GM18511 (cell line): ENCODE data around the gene ASPSCR1.
A peak's percentile ranks its signal among the peaks of the same experiment; 100 is the strongest.
"Not testable (repeated sequence)": the region's sequence is repeated elsewhere in the genome, so short reads cannot be mapped to it uniquely, and the experiment has no call there.

Source experiments
- ATAC-seq: cut with Tn5 transposase; IDR thresholded peaks from one replicate; pipeline ENCODE4 v1.9.1; 2021; ENCODE audit warnings: mild to moderate bottlenecking, moderate library complexity; ENCODE audit not compliant: unreplicated experiment

ASPSCR1 gene

GRCh38 chr17:82035956-82036633 is 58.7 kb downstream of the ASPSCR1 start:
- ATAC-seq, result no peak

GRCh38 chr17:82036634-82037091 is 59.2 kb downstream of the ASPSCR1 start:
- ATAC-seq, result no peak

- peak; percentile 92 for ATAC-seq
Measured at GRCh38 chr17:82037092-82037888, 59.9 kb downstream of the ASPSCR1 start, which contains the start of gene DCXR. Gene DCXR, minus strand, starts transcription at chr17:82037697. Its CDS starts 15 bp downstream, at chr17:82037682.

GRCh38 chr17:82037889-82038195 is 60.4 kb downstream of the ASPSCR1 start:
- ATAC-seq, result no peak

GRCh38 chr17:82038796-82039409 is 61.5 kb downstream of the ASPSCR1 start:
- ATAC-seq, result not testable (repeated sequence)

- no peak for ATAC-seq
Measured at GRCh38 chr17:82039695-82040299, 62.4 kb downstream of the ASPSCR1 start.

- ATAC-seq, result no peak
Measured at GRCh38 chr17:82041144-82041814, 63.9 kb downstream of the ASPSCR1 start.

GRCh38 chr17:82042649-82043048 is 65.2 kb downstream of the ASPSCR1 start:
- no peak for ATAC-seq

- no peak for ATAC-seq
Measured at GRCh38 chr17:82043507-82043906, 66.1 kb downstream of the ASPSCR1 start.

GRCh38 chr17:82045936-82046484 is 68.6 kb downstream of the ASPSCR1 start:
- no peak for ATAC-seq

GRCh38 chr17:82046903-82047302 is 69.5 kb downstream of the ASPSCR1 start:
- ATAC-seq, result no peak

GRCh38 chr17:82047379-82047778 is 70.0 kb downstream of the ASPSCR1 start:
- no peak for ATAC-seq

GRCh38 chr17:82047914-82048570 is 70.6 kb downstream of the ASPSCR1 start:
- no peak for ATAC-seq

GRCh38 chr17:82048571-82048971 is 71.1 kb downstream of the ASPSCR1 start:
- ATAC-seq, result no peak

GRCh38 chr17:82049106-82049505 is 71.7 kb downstream of the ASPSCR1 start:
- ATAC-seq, result no peak

GRCh38 chr17:82049521-82049971 is 72.1 kb downstream of the ASPSCR1 start:
- ATAC-seq, result no peak

- no peak for ATAC-seq
Measured at GRCh38 chr17:82050152-82050760, 72.8 kb downstream of the ASPSCR1 start.

GRCh38 chr17:82050761-82051641 is 73.6 kb downstream of the ASPSCR1 start:
- ATAC-seq, result peak; percentile 16
